ENCODE data around the gene DLG2. TPM values are rescaled to one million over a fixed set of nuclear protein-coding genes. Genes with fewer than 3 reads are reported as not detected.

The DLG2 gene
- total RNA-seq, 4 donors from 2014 or later = 2.9 to 30.2 (median 22.6) TPM

GRCh38 chr11:84501750-84502149 is 1125.4 kb downstream of the DLG2 start:
- no peak for DNase-seq
- Histone ChIP-seq H3K4me3 (no peak overlapping the region), H3K27me3 (no peaks in the 10 kb centered on the region), H3K4me1 (no peaks in the 10 kb centered on the region), H3K36me3 (no peaks in the 10 kb centered on the region), H3K27ac (no peak overlapping the region), H3K9me3 (no peaks in the 10 kb centered on the region)
- TF ChIP-seq CTCF (IDR thresholded peaks at IDR 0.05) = no peak
- TF ChIP-seq POLR2A (IDR thresholded peaks at IDR 0.05) = no peak
- intact Hi-C loops (cut with DNase I; ENCODE audit: low total_unique reads) = no loop called here

- Histone ChIP-seq H3K27me3 (no peaks in the 10 kb centered on the region), H3K27ac (no peak overlapping the region), H3K9me3 (no peaks in the 10 kb centered on the region), H3K4me3 (no peak overlapping the region), H3K4me1 (no peaks in the 10 kb centered on the region), H3K36me3 (no peaks in the 10 kb centered on the region)
- no peak for TF ChIP-seq CTCF (IDR thresholded peaks at IDR 0.05)
- no peak for TF ChIP-seq POLR2A (IDR thresholded peaks at IDR 0.05)
- no peak for DNase-seq
- intact Hi-C loops (cut with DNase I; ENCODE audit: low total_unique reads) = no loop called here
Measured at GRCh38 chr11:84497981-84498411, 1129.1 kb downstream of the DLG2 start.

GRCh38 chr11:84497181-84497580 is 1130.0 kb downstream of the DLG2 start:
- TF ChIP-seq POLR2A (IDR thresholded peaks at IDR 0.05) (no peak), CTCF (IDR thresholded peaks at IDR 0.05) (no peak)
- no peaks in the 10 kb centered on the region for H3K9me3 ChIP-seq
- no peaks in the 10 kb centered on the region for H3K4me1 ChIP-seq
- H3K27ac ChIP-seq = no peak overlapping the region
- DNase-seq = no peak
- no peaks in the 10 kb centered on the region for H3K36me3 ChIP-seq
- intact Hi-C loops (cut with DNase I; ENCODE audit: low total_unique reads) = no loop called here
- no peak overlapping the region for H3K4me3 ChIP-seq
- H3K27me3 ChIP-seq = no peaks in the 10 kb centered on the region

- Histone ChIP-seq H3K27ac (no peak overlapping the region), H3K4me3 (no peak overlapping the region), H3K4me1 (no peaks in the 10 kb centered on the region), H3K36me3 (no peaks in the 10 kb centered on the region), H3K9me3 (no peaks in the 10 kb centered on the region), H3K27me3 (no peaks in the 10 kb centered on the region)
- TF ChIP-seq POLR2A (IDR thresholded peaks at IDR 0.05) (no peak), CTCF (IDR thresholded peaks at IDR 0.05) (no peak)
- intact Hi-C loops (cut with DNase I; ENCODE audit: low total_unique reads) = no loop called here
- no peak for DNase-seq
Measured at GRCh38 chr11:84496122-84496521, 1131.0 kb downstream of the DLG2 start.

- H3K27me3 ChIP-seq = no peaks in the 10 kb centered on the region
- DNase-seq = no peak
Measured at GRCh38 chr11:84480131-84480530, 1147.0 kb downstream of the DLG2 start.

More at GRCh38 chr11:84480131-84480530, 1147.0 kb downstream of the DLG2 start:
- Histone ChIP-seq H3K4me1 (no peaks in the 10 kb centered on the region), H3K36me3 (no peaks in the 10 kb centered on the region), H3K27ac (no peak overlapping the region), H3K4me3 (no peak overlapping the region), H3K9me3 (no peaks in the 10 kb centered on the region)
- intact Hi-C loops (cut with DNase I; ENCODE audit: low total_unique reads) = no loop called here
- no peak for TF ChIP-seq CTCF (IDR thresholded peaks at IDR 0.05)
- TF ChIP-seq POLR2A (IDR thresholded peaks at IDR 0.05) = no peak

Data from uterus (tissue), 4 donors.